ENCODE data around the gene SS18L1. TPM values are rescaled to one million over a fixed set of nuclear protein-coding genes. Genes with fewer than 3 reads are reported as not detected.
A peak's percentile ranks its signal among the peaks of the same experiment; 100 is the strongest.

The SS18L1 gene
- total and polyA plus RNA-seq, 10 donors: 6.7 to 18.6 (median 13.9) TPM

- H3K27ac ChIP-seq: peak overlapping the region in 6 of 8 donors; percentile 32 to 74 (median 61)
- intact Hi-C loops (cut with DNase I; ENCODE audit: low total_unique reads): no loop called here
Observed at GRCh38 chr20:62148908-62149314, 5.3 kb downstream of the SS18L1 start.

GRCh38 chr20:62149532-62150309, 6.2 kb downstream of the SS18L1 start:
- peaks cover 12 to 72% (median 49%) of the 10 kb centered on the region in 6 donors for H3K4me1 ChIP-seq
- 65 to 80% (median 76%) methylated on average over 24 of the region's 24 CpGs for WGBS, 5 donors
- intact Hi-C loops (cut with DNase I; ENCODE audit: low total_unique reads): no loop called here
- peaks cover 0 to 12% (median 3%) of the 10 kb centered on the region in 8 donors for H3K9me3 ChIP-seq
- no peaks in the 10 kb centered on the region for H3K27me3 ChIP-seq (replicated peaks in 1 of 7)
- peak overlapping the region in 6 of 8 donors; percentile 32 to 74 (median 61) for H3K27ac ChIP-seq
- no peak for DNase-seq
- H3K4me3 ChIP-seq: no peak overlapping the region
- TF ChIP-seq POLR2A (IDR thresholded peaks at IDR 0.05) (no peak), POLR2AphosphoS5 (IDR thresholded peaks at IDR 0.05) (peak in 2 of 3 donors; percentile 26 to 69)
- peaks cover 0 to 30% (median 0%) of the 10 kb centered on the region in 6 donors for H3K36me3 ChIP-seq

More at GRCh38 chr20:62148908-62149314, 5.3 kb downstream of the SS18L1 start:
- no peak for TF ChIP-seq POLR2A (IDR thresholded peaks at IDR 0.05)
- TF ChIP-seq POLR2AphosphoS5 (IDR thresholded peaks at IDR 0.05): peak in 1 of 3 donors; percentile 28
- no peak for TF ChIP-seq CTCF (IDR thresholded peaks at IDR 0.05 in 8 of 11, conservative IDR thresholded peaks at IDR 0.05 in 3 of 11)
- Histone ChIP-seq H3K4me1 (peaks cover 14 to 78% (median 53%) of the 10 kb centered on the region in 6 donors), H3K4me3 (no peak overlapping the region), H3K27me3 (replicated peaks in 1 of 7) (no peaks in the 10 kb centered on the region), H3K9me3 (peaks cover 0 to 12% (median 3%) of the 10 kb centered on the region in 8 donors), H3K36me3 (peaks cover 0 to 22% (median 0%) of the 10 kb centered on the region in 6 donors)
- no peak for DNase-seq
- 81 to 90% (median 87%) methylated on average over 15 to 20 of the region's 20 CpGs for WGBS, 5 donors

- DNase-seq: no peak
- intact Hi-C loops (cut with DNase I; ENCODE audit: low total_unique reads): no loop called here
- no peak overlapping the region for H3K4me3 ChIP-seq
- H3K4me1 ChIP-seq: peaks cover 7 to 67% (median 43%) of the 10 kb centered on the region in 6 donors
- H3K36me3 ChIP-seq: peaks cover 0 to 36% (median 0%) of the 10 kb centered on the region in 6 donors
- 91 to 98% (median 93%) methylated on average over 10 to 11 of the region's 11 CpGs for WGBS, 5 donors
- peaks cover 0 to 12% (median 3%) of the 10 kb centered on the region in 8 donors for H3K9me3 ChIP-seq
- TF ChIP-seq POLR2AphosphoS5 (IDR thresholded peaks at IDR 0.05): no peak
- no peak for TF ChIP-seq POLR2A (IDR thresholded peaks at IDR 0.05)
- TF ChIP-seq CTCF (IDR thresholded peaks at IDR 0.05 in 8 of 11, conservative IDR thresholded peaks at IDR 0.05 in 3 of 11): no peak
- no peaks in the 10 kb centered on the region for H3K27me3 ChIP-seq (replicated peaks in 1 of 7)
- H3K27ac ChIP-seq: peak overlapping the region in 5 of 8 donors; percentile 15 to 74 (median 58)
Observed at GRCh38 chr20:62150310-62150575, 6.7 kb downstream of the SS18L1 start.

GRCh38 chr20:62151225-62151624, 7.7 kb downstream of the SS18L1 start:
- H3K4me3 ChIP-seq: no peak overlapping the region
- TF ChIP-seq POLR2AphosphoS5 (IDR thresholded peaks at IDR 0.05): no peak
- no peaks in the 10 kb centered on the region for H3K27me3 ChIP-seq (replicated peaks in 1 of 7)
- peaks cover 0 to 12% (median 3%) of the 10 kb centered on the region in 8 donors for H3K9me3 ChIP-seq
- no peak for DNase-seq
- no peak overlapping the region for H3K27ac ChIP-seq
- 92 to 97% (median 96%) methylated on average over 6 to 11 of the region's 11 CpGs for WGBS, 5 donors
- H3K36me3 ChIP-seq: peaks cover 0 to 45% (median 0%) of the 10 kb centered on the region in 6 donors
- peaks cover 6 to 60% (median 37%) of the 10 kb centered on the region in 6 donors for H3K4me1 ChIP-seq
- intact Hi-C loops (cut with DNase I; ENCODE audit: low total_unique reads): no loop called here

- Histone ChIP-seq H3K4me1 (peaks cover 12 to 63% (median 41%) of the 10 kb centered on the region in 6 donors), H3K36me3 (peaks cover 0 to 47% (median 0%) of the 10 kb centered on the region in 6 donors), H3K9me3 (peaks cover 0 to 12% (median 3%) of the 10 kb centered on the region in 8 donors), H3K27me3 (replicated peaks in 1 of 7) (no peaks in the 10 kb centered on the region), H3K27ac (no peak overlapping the region), H3K4me3 (no peak overlapping the region)
- TF ChIP-seq CTCF (IDR thresholded peaks at IDR 0.05 in 8 of 11, conservative IDR thresholded peaks at IDR 0.05 in 3 of 11) (no peak), POLR2AphosphoS5 (IDR thresholded peaks at IDR 0.05) (no peak), POLR2A (IDR thresholded peaks at IDR 0.05) (no peak)
- intact Hi-C loops (cut with DNase I; ENCODE audit: low total_unique reads): no loop called here
- 82 to 86% (median 82%) methylated on average over 19 to 23 of the region's 23 CpGs for WGBS, 5 donors
- no peak for DNase-seq
Observed at GRCh38 chr20:62151835-62152364, 8.3 kb downstream of the SS18L1 start.

All from spleen (tissue), 11 donors.